ENCODE data around the gene STAB2.

Gene STAB2

DNA sequence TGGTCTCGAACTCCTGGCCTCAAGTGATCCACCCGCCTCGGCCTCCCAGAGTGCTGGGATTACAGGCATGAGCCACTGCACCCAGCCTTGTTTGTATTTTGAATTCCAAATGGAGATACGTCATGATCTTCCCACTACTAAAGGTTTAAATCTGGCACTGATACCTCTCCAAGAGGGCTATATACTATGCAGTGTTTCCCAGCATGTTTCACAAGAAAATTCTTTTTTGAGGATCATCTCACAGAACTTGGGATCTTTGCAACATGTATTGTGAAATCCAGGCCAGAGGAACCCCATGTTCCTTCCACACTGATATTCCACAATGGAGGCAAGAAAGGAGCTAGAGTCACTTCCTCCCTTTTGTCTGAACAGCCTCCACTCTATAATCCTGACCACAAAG is 141.2 kb downstream of the STAB2 start:
- Histone ChIP-seq H3K4me3 (IDR thresholded peaks at IDR 0.05; ENCODE audit: insufficient read depth, low read depth, low read length) (no peak overlapping the region), H3K27ac (no peak overlapping the region), H2AFZ (ENCODE audit: low read depth) (no peak overlapping the region), H3K79me2 (ENCODE audit: insufficient read depth, low read depth) (no peaks in the 10 kb centered on the region), H3K27me3 (ENCODE audit: insufficient read depth, low read depth) (no peaks in the 10 kb centered on the region), H4K20me1 (ENCODE audit: insufficient read depth) (no peaks in the 10 kb centered on the region), H3K4me1 (ENCODE audit: low read depth, poor library complexity, severe bottlenecking) (no peaks in the 10 kb centered on the region), H3K4me2 (no peak overlapping the region), H3K36me3 (ENCODE audit: insufficient read depth) (no peaks in the 10 kb centered on the region), H3K9ac (no peak overlapping the region)
- TF ChIP-seq, protein P1, sequence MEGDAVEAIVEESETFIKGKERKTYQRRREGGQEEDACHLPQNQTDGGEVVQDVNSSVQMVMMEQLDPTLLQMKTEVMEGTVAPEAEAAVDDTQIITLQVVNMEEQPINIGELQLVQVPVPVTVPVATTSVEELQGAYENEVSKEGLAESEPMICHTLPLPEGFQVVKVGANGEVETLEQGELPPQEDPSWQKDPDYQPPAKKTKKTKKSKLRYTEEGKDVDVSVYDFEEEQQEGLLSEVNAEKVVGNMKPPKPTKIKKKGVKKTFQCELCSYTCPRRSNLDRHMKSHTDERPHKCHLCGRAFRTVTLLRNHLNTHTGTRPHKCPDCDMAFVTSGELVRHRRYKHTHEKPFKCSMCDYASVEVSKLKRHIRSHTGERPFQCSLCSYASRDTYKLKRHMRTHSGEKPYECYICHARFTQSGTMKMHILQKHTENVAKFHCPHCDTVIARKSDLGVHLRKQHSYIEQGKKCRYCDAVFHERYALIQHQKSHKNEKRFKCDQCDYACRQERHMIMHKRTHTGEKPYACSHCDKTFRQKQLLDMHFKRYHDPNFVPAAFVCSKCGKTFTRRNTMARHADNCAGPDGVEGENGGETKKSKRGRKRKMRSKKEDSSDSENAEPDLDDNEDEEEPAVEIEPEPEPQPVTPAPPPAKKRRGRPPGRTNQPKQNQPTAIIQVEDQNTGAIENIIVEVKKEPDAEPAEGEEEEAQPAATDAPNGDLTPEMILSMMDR (conservative IDR thresholded peaks at IDR 0.05; ENCODE audit: low read depth, low read length), result no peak

DNA sequence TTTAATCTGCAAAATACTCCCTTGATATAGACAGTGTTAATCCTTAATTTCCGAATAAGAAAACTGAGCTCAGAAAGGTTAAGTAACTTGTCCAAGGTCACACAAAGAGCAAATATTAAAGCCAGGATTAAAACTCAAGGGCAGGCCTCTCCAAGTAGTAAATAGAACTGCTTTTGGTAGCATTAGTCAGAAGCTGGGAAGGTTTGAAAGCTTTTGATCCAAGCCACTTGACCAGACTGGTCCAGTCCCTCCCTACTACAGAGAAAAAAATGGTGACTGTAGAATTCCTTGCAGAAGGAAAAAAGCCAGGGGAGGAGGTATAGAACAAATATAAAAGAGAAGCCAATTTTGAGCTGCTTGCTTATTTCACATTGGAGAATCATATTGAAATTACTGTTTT is 142.4 kb downstream of the STAB2 start:
- H3K4me3 ChIP-seq (IDR thresholded peaks at IDR 0.05; ENCODE audit: insufficient read depth, low read depth, low read length), result no peak overlapping the region
- H3K9ac ChIP-seq, result no peak overlapping the region
- no peaks in the 10 kb centered on the region for H3K36me3 ChIP-seq (ENCODE audit: insufficient read depth)
- H3K4me2 ChIP-seq, result no peak overlapping the region
- no peaks in the 10 kb centered on the region for H3K4me1 ChIP-seq (ENCODE audit: low read depth, poor library complexity, severe bottlenecking)
- no peak overlapping the region for H2AFZ ChIP-seq (ENCODE audit: low read depth)
- no peaks in the 10 kb centered on the region for H3K79me2 ChIP-seq (ENCODE audit: insufficient read depth, low read depth)
- no peaks in the 10 kb centered on the region for H3K27me3 ChIP-seq (ENCODE audit: insufficient read depth, low read depth)
- no peaks in the 10 kb centered on the region for H4K20me1 ChIP-seq (ENCODE audit: insufficient read depth)
- TF ChIP-seq, protein P1 (conservative IDR thresholded peaks at IDR 0.05; ENCODE audit: low read depth, low read length), result no peak
- H3K27ac ChIP-seq, result no peak overlapping the region

DNA sequence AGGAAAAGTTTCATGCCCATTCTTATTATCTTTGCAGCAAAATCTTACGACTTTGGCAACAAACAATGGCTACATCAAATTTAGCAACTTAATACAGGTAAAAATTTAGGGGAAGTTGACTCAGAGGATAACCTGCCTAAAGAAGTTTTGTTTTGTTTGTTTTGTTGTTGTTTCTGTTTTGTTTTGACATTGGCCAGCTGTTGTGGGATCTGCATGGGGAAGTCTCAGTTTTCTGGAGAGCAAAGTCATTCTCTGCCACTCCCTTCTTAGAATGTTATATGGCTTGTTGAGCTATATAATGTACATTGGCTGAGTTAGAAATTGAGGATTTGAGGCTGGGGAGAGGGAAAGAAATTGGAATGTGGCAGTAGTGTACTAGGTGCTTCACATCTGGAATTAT is 144.5 kb downstream of the STAB2 start:
- H2AFZ ChIP-seq (ENCODE audit: low read depth), result no peak overlapping the region
- H3K4me2 ChIP-seq, result no peak overlapping the region
- TF ChIP-seq, protein P1 (conservative IDR thresholded peaks at IDR 0.05; ENCODE audit: low read depth, low read length), result no peak
- no peaks in the 10 kb centered on the region for H3K79me2 ChIP-seq (ENCODE audit: insufficient read depth, low read depth)
- H3K36me3 ChIP-seq (ENCODE audit: insufficient read depth), result no peaks in the 10 kb centered on the region
- no peaks in the 10 kb centered on the region for H4K20me1 ChIP-seq (ENCODE audit: insufficient read depth)
- no peaks in the 10 kb centered on the region for H3K27me3 ChIP-seq (ENCODE audit: insufficient read depth, low read depth)
- no peaks in the 10 kb centered on the region for H3K4me1 ChIP-seq (ENCODE audit: low read depth, poor library complexity, severe bottlenecking)
- H3K4me3 ChIP-seq (IDR thresholded peaks at IDR 0.05; ENCODE audit: insufficient read depth, low read depth, low read length), result no peak overlapping the region
- no peak overlapping the region for H3K9ac ChIP-seq
- no peak overlapping the region for H3K27ac ChIP-seq

DNA sequence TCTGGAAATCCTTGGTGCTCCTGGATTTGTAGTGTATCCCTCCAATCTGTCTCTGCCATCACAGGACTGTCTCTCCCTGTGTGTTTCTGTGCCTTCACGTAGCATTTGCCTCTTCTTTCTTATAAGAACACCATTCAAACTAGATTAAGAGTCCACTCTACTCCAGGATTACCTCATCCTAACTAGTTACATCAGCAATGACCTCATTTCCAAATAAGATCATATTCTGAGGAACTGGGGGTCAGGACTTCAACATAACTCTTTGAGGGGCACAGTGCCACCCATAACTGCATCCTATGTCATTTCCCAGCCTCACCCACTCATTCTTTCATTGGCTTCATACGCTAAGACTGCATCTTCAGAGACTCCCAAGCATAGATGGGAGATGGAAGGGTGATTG is 147.8 kb downstream of the STAB2 start:
- Histone ChIP-seq H3K4me2 (no peak overlapping the region), H3K9ac (no peak overlapping the region), H3K79me2 (ENCODE audit: insufficient read depth, low read depth) (no peaks in the 10 kb centered on the region), H3K36me3 (ENCODE audit: insufficient read depth) (no peaks in the 10 kb centered on the region), H3K27ac (no peak overlapping the region), H4K20me1 (ENCODE audit: insufficient read depth) (no peaks in the 10 kb centered on the region), H3K4me1 (ENCODE audit: low read depth, poor library complexity, severe bottlenecking) (no peaks in the 10 kb centered on the region), H3K4me3 (IDR thresholded peaks at IDR 0.05; ENCODE audit: insufficient read depth, low read depth, low read length) (no peak overlapping the region), H2AFZ (ENCODE audit: low read depth) (no peak overlapping the region), H3K27me3 (ENCODE audit: insufficient read depth, low read depth) (no peaks in the 10 kb centered on the region)
- TF ChIP-seq, protein P1 (conservative IDR thresholded peaks at IDR 0.05; ENCODE audit: low read depth, low read length), result no peak

DNA sequence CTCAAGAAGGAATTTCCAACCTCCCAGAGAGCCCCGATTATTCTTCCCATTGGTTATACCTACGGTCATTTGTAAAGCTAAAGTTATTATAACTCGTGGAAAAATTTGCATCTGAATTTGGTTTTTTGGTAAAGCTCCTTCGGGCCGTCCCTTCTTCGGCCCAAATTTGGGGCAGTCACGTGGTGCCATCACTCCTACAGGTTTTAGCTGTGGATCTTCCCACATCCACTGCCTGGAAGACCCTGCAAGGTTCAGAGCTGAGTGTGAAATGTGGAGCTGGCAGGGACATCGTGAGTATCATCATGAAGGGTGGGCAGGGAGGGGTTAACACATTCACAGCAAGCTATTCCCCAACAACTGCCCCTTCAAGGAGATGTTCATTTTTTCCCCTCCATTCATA is 148.2 kb downstream of the STAB2 start:
- H3K79me2 ChIP-seq (ENCODE audit: insufficient read depth, low read depth), result no peaks in the 10 kb centered on the region
- TF ChIP-seq, protein P1 (conservative IDR thresholded peaks at IDR 0.05; ENCODE audit: low read depth, low read length), result no peak
- H3K4me1 ChIP-seq (ENCODE audit: low read depth, poor library complexity, severe bottlenecking), result no peaks in the 10 kb centered on the region
- H3K4me2 ChIP-seq, result no peak overlapping the region
- H3K9ac ChIP-seq, result no peak overlapping the region
- no peak overlapping the region for H2AFZ ChIP-seq (ENCODE audit: low read depth)
- H3K27ac ChIP-seq, result no peak overlapping the region
- no peaks in the 10 kb centered on the region for H3K27me3 ChIP-seq (ENCODE audit: insufficient read depth, low read depth)
- H3K4me3 ChIP-seq (IDR thresholded peaks at IDR 0.05; ENCODE audit: insufficient read depth, low read depth, low read length), result no peak overlapping the region
- H4K20me1 ChIP-seq (ENCODE audit: insufficient read depth), result no peaks in the 10 kb centered on the region
- no peaks in the 10 kb centered on the region for H3K36me3 ChIP-seq (ENCODE audit: insufficient read depth)

Measured in KMS-11 (cell line).